ENCODE data around the gene NTM.

The NTM gene

DNA sequence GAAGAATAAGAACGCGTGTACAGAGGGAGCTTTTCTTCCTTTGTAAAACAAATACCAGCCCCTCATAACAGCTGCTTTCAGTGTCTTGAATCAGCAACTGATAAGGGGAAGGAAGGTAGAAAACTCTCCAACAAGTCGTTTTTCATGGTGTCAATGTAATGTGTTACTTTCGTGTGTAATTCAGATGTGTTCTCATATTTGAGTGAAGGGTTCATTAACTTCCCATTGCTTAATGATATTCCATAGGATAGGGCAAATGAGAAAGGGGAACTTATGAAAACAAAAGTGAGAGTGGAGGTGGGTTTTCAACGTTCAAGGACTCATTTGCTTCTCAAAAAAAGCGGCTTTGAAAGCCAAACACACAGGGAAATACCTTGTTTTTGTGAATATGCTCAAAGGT lies 452.1 kb downstream of the NTM start:
- no peak for DNase-seq (ENCODE audit: low read depth)

GRCh38 chr11:131823772-131824171 lies 453.4 kb downstream of the NTM start:
- DNase-seq (ENCODE audit: low read depth): no peak

DNA sequence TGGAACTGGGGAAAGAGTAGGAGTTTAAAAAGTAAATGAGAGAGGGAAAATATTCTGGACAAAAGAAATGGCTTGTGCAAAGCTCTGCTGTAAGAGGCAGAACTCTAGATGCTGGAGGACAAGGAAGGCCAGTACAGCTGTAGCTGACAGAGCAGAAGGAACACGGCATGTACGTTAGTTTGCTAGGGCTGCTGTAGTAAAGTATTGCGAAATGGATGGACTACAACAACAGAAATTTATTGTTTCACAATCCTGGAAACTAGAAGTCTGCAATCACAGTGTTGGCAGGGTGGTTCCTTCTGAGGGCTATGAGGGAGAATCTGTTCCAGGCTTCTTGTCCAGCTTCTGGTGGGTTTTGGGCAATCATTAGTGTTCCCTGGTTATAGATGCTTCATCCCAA lies 454.4 kb downstream of the NTM start:
- no peak for DNase-seq (ENCODE audit: low read depth)

- no peak for DNase-seq (ENCODE audit: low read depth)
Measured at GRCh38 chr11:131827430-131827829, 457.0 kb downstream of the NTM start.

DNA sequence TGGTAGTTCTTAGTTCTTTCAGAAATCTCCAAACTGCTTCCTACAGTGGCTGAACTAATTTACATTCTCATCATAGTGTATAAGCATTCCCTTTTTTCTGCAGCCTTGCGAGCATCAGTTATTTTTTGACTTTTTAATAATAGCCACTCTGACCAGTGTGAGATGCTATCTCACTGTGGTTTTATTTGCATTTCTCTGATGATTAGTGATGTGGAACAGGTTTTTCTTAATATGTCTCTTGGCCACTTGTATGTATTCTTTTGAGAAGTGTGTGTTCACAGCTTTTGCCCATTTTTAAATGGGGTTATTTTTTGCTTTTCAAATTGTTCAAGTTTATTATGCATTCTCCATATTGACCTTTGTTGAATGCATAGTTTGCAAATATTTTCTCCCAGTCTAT lies 459.3 kb downstream of the NTM start:
- DNase-seq (ENCODE audit: low read depth): no peak

DNA sequence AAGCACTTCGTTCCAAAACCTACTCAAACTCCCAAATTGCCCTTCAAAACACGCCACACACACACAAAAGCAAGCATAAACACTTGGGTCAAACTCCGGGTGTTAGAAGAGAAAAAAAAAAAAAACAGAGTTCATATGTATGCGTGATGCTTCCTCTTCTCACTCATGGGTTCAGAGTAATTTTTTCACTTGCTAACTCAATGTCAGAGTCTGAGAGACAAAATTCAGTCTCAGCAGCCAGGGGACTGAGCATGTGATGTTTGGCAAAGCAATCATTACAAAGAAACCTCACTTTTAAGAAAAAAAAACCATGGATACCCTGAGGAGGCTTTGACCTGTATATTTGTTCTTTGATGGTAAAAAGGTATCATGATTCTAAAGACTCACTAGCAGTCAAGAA lies 461.7 kb downstream of the NTM start:
- no peak for DNase-seq (ENCODE audit: low read depth)

DNA sequence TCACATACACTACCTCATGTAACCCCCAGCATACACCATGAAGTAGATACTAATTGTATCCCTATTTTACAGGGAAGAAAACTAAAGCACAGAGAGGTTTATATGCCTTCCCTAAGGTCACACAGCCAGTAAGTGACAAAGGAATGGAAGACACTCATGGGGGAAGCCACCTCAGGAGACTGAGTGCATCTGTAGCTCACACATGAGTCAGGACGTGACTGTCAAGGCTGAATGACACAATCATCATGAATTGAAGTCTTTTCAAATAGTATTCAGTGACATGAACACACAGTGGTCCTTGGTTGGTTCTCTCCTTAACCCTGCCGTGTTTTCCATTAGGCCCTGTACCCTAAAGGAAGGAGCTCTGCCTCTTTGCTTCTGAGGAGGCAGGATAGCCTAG lies 463.0 kb downstream of the NTM start:
- no peak for DNase-seq (ENCODE audit: low read depth)

- DNase-seq (ENCODE audit: low read depth): no peak
Measured at GRCh38 chr11:131837562-131837961, 467.1 kb downstream of the NTM start.

- no peak for DNase-seq (ENCODE audit: low read depth)
Measured at GRCh38 chr11:131838016-131838415, 467.6 kb downstream of the NTM start.

DNA sequence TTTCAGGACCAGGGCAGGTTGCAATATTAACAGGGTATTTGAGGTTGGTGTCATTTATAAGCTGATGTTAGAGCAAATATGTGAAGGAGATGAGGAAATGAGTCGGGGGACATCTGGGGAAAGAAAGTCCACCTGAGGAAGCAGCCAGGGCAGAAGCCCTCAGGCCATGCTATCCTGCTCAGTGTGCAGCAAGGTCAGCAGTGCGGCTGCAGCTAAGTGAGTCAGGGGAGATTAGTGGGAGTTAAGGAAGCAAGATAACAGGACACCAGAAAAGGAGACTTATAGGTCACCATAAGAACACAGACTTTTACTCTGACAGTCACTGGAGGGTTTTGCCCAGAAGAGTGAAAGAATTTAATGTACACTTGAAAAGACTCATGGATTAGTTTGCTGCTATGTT lies 468.9 kb downstream of the NTM start:
- no peak for DNase-seq (ENCODE audit: low read depth)

DNA sequence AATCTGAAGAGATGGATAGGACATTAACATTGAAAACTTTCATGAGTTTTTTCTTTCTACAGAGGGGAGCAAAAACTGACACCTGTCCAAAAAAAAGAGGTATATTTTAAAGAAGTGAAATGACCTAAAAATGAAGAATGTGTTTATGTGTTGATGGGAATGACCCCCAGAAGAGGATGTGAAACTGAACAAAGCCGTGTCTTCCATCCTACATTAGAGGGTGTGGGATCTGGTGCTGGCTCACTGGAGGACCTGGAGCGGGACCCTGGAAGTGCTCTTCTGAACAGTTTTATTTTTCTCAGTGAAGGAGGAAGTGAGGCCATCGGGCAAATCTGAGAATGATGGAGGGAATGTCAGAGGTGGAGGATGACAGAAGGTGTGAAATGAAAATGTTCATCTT lies 470.1 kb downstream of the NTM start:
- DNase-seq (ENCODE audit: low read depth): no peak

- DNase-seq (ENCODE audit: low read depth): no peak
Measured at GRCh38 chr11:131841028-131841427, 470.6 kb downstream of the NTM start.

DNA sequence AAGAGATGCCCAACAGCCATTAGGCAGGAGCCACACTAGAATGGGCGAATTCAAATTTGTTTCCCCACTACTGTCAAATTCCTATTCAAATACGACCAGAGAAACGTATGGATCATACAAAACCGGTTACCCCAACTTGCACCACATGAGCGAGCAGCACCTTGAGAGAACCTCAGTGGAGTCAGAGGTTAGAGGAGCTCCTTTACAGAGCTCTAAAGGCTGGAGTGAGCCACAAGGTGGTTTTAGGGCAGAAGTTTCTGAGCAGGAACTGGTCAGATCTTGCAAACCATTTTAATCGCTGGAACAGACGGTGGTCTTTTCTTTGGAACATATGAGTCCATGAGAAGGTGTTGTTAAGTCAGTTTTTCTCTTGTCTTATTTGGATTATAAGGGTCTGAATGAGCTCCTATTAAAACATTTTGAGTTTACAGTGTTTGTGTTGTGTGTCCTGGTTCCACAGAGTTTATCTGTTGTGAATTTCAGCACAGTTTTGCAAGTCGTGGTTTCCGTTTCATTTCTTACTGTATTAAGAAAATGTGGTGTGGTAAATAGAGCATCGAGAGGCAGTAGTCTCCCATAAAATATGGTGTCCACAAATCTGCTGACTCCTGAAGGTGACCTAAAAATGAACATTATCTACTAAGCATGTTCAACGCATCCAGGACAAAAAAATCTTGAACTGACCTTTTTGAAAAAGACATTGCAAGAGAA lies 471.7 kb downstream of the NTM start:
- DNase-seq (ENCODE audit: low read depth): no peak

DNA sequence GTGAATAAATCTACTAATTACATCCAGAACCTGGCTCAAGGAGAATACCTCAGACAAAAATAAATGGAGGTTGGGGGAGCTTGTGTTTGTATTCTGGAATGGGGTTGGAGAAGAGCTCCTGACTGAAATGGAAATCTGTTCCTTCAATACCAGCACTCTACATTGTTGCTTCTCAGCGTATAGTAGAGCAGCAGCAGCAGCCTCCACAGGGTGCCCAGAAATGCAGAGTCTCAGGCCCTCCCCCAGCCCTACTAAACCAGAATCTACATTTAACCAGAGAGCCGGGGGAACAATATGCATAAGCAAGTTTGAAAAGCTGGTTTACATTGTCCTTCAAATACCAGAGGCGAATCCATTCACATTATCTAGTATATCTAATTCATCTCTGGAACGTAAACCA lies 474.8 kb downstream of the NTM start:
- no peak for DNase-seq (ENCODE audit: low read depth)

DNA sequence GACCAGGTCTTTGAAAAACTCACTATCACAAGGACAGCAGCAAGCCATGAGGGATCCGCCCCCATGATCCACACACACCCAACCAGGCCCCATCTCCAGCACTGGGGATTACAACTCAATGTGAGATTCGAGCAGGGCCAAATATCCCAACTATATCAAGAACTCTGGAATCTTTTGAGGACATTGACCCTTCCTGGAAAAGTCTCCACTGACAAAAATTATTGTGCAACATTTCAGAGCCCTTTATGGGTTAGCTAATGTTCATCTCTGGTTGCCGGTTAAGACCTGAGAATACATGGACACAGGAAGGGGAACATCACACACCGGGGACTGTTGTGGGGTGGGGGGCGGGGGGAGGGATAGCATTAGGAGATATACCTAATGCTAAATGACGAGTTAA lies 479.1 kb downstream of the NTM start:
- DNase-seq (ENCODE audit: low read depth): no peak

- DNase-seq (ENCODE audit: low read depth): no peak
Measured at GRCh38 chr11:131850507-131850906, 480.1 kb downstream of the NTM start.

GRCh38 chr11:131851964-131852755 lies 481.7 kb downstream of the NTM start:
- DNase-seq (ENCODE audit: low read depth): no peak

DNA sequence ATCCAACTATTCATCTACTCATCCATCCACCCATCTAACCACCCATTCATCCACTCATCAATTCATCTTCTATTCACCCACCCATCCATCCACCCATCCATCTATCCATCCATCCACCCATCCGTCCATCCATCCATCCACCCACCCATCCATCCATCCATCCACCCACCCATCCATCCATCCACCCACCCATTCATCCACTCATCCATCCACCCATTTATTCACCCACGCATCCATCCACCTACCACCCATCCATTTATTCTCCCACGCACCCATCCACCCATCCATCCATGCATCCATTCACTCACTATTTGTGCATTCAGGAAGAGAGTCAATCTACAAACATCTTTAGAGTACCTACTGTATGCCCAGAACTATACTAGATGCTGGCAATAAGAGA lies 482.3 kb downstream of the NTM start:
- no peak for DNase-seq (ENCODE audit: low read depth)

DNA sequence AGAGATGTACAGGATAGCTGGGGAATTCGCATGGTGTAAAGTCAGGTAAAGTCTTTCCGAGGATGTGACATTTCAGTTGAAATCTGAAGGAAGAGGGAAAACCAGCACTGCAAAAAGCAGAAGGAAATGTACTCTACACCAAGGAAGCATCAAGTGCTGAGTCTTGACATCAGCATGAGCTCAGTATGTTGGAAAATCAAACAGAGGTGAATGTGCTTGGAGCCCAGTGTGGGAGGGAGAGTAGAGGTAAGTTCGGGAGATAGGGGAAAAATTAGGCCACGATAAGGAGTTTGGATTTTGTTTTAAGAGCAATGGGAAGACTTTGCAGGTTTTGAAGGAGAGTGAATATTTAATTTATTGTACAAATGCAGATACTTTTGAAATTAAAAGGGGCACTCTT lies 484.0 kb downstream of the NTM start:
- DNase-seq (ENCODE audit: low read depth): no peak

DNA sequence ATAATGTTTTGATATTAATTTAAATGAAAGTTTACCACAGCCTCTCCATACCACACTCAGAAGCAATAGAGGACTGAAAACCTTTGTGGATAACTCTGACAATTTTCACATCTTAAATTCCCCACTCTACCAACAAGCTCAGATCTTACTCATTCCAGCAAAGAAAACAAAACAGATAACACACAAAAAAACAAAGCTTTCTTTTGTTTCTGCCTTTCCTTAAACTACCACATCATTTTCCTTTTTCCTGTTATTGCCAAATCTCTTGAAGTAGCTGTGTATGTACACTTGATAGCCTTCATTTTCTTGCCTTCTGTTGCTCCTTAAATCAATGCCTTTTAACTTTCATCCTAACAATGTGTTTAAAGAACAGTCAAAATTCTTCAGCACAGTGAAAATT lies 484.9 kb downstream of the NTM start:
- DNase-seq (ENCODE audit: low read depth): no peak

GRCh38 chr11:131857246-131857645 lies 486.8 kb downstream of the NTM start:
- DNase-seq (ENCODE audit: low read depth): no peak

DNA sequence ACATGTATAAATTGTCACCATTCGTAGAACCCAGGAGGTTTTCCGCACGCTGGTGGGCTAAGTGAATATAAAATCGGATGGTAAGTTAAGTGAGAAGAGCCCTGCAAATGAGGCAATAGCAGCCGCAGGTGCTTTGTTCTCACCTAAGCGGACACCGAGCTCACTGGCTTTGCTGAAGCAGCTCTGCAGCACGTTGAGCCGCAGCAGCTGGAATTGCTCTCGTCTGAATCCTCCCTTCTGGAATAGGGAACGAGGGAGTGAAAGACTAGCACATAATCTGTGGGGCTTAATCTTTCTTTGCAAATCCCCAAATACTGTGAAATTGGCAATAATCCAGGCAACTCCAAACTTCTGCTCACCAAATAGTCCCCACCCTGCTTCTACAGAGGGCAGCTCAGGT lies 488.1 kb downstream of the NTM start:
- no peak for DNase-seq (ENCODE audit: low read depth)

DNA sequence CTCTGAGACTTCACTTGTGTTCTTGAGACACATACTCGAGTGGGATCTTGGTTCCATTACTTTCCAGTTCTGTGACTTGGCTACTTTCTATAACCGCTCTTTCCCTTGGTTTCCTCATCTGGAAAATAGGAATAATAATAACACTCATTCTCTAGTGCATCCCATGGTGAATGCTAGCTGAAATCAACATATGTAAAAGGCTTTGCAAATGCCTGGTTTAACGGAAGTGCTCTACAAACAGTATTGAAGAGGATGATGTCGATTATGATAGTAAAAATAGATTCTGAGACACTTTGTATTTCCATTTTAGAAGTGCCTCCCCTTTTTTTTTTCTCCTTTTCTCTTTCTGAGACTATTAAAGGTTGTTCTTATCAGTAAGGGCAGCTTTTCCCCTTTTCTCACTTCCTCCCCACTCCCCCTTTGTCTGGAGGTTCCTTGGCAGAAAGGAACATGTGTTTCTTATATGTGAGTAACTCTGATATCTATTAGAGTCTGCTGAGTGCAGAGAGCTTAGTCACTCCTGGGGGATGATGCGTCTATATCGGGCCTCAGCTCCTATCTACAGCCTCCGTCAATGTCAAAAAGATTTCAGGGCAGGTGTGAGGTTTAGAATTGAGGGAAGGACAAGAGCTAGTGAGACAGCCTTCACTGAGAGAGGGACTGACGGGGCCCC lies 489.3 kb downstream of the NTM start:
- no peak for DNase-seq (ENCODE audit: low read depth)

All from T follicular helper cell (primary cell).